Measurements from ENCODE around the gene GALNT18.

The GALNT18 gene

GRCh38 chr11:11309906-11310305 is 311.9 kb downstream of the GALNT18 start:
- Mint-ChIP-seq H3K4me3 (no peak overlapping the region), H3K27ac (ENCODE audit: low read depth) (no peak overlapping the region), H3K9me3 (no peaks in the 10 kb centered on the region), H3K27me3 (no peaks in the 10 kb centered on the region), H3K4me1 (no peaks in the 10 kb centered on the region), H3K36me3 (ENCODE audit: insufficient read depth) (no peaks in the 10 kb centered on the region)
- no peak for ATAC-seq (replicated peaks; ENCODE audit: extremely low read depth, poor library complexity, severe bottlenecking)
- DNase-seq (ENCODE audit: low spot score in 2 of 2) = no peak

GRCh38 chr11:11308249-11308648 is 313.6 kb downstream of the GALNT18 start:
- H3K36me3 Mint-ChIP-seq (ENCODE audit: insufficient read depth) = no peaks in the 10 kb centered on the region
- DNase-seq (ENCODE audit: low spot score in 2 of 2) = no peak
- no peaks in the 10 kb centered on the region for H3K9me3 Mint-ChIP-seq
- H3K4me1 Mint-ChIP-seq = no peaks in the 10 kb centered on the region
- no peak overlapping the region for H3K4me3 Mint-ChIP-seq
- no peak for ATAC-seq (replicated peaks; ENCODE audit: extremely low read depth, poor library complexity, severe bottlenecking)
- H3K27me3 Mint-ChIP-seq = no peaks in the 10 kb centered on the region
- no peak overlapping the region for H3K27ac Mint-ChIP-seq (ENCODE audit: low read depth)

GRCh38 chr11:11306855-11307254 is 314.9 kb downstream of the GALNT18 start:
- Mint-ChIP-seq H3K4me3 (no peak overlapping the region), H3K36me3 (ENCODE audit: insufficient read depth) (no peaks in the 10 kb centered on the region), H3K9me3 (no peaks in the 10 kb centered on the region), H3K27me3 (peaks cover 4% of the 10 kb centered on the region), H3K4me1 (no peaks in the 10 kb centered on the region), H3K27ac (ENCODE audit: low read depth) (no peak overlapping the region)
- DNase-seq (ENCODE audit: low spot score in 2 of 2) (no peak), ATAC-seq (replicated peaks; ENCODE audit: extremely low read depth, poor library complexity, severe bottlenecking) (no peak)

GRCh38 chr11:11304550-11304949 is 317.3 kb downstream of the GALNT18 start:
- no peaks in the 10 kb centered on the region for H3K4me1 Mint-ChIP-seq
- ATAC-seq (replicated peaks; ENCODE audit: extremely low read depth, poor library complexity, severe bottlenecking) (no peak), DNase-seq (ENCODE audit: low spot score in 2 of 2) (no peak)
- no peak overlapping the region for H3K27ac Mint-ChIP-seq (ENCODE audit: low read depth)
- H3K36me3 Mint-ChIP-seq (ENCODE audit: insufficient read depth) = no peaks in the 10 kb centered on the region
- peaks cover 26% of the 10 kb centered on the region for H3K27me3 Mint-ChIP-seq
- H3K4me3 Mint-ChIP-seq = no peak overlapping the region
- H3K9me3 Mint-ChIP-seq = no peaks in the 10 kb centered on the region

GRCh38 chr11:11302565-11302964 is 319.2 kb downstream of the GALNT18 start:
- DNase-seq (ENCODE audit: low spot score in 2 of 2) (no peak), ATAC-seq (replicated peaks; ENCODE audit: extremely low read depth, poor library complexity, severe bottlenecking) (no peak)
- peaks cover 33% of the 10 kb centered on the region for H3K27me3 Mint-ChIP-seq
- H3K9me3 Mint-ChIP-seq = no peaks in the 10 kb centered on the region
- no peaks in the 10 kb centered on the region for H3K4me1 Mint-ChIP-seq
- no peak overlapping the region for H3K4me3 Mint-ChIP-seq
- no peaks in the 10 kb centered on the region for H3K36me3 Mint-ChIP-seq (ENCODE audit: insufficient read depth)
- no peak overlapping the region for H3K27ac Mint-ChIP-seq (ENCODE audit: low read depth)

DNA sequence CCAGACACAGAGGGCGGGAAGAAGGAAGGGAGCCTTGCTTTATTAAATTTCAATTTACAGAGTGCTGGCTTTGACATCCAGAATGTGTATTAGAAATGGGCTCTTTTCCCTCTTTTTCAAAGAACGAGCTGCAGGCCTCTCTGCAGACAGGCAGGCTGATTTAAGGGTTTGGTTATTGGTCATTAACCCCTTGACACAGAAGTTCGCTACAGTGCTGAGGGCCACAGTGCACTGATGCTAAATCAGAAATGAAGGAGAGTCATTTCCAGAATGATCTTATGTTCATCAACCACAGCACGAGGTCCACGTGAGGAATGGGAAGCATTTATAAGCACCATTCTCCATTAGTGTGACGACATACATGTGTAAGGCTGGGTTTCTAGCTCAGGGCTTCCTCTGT is 320.6 kb downstream of the GALNT18 start:
- H3K9me3 Mint-ChIP-seq = no peaks in the 10 kb centered on the region
- peaks cover 34% of the 10 kb centered on the region for H3K27me3 Mint-ChIP-seq
- no peaks in the 10 kb centered on the region for H3K36me3 Mint-ChIP-seq (ENCODE audit: insufficient read depth)
- no peak for ATAC-seq (replicated peaks; ENCODE audit: extremely low read depth, poor library complexity, severe bottlenecking)
- no peak overlapping the region for H3K4me3 Mint-ChIP-seq
- DNase-seq (ENCODE audit: low spot score in 2 of 2) = no peak
- no peak overlapping the region for H3K27ac Mint-ChIP-seq (ENCODE audit: low read depth)
- H3K4me1 Mint-ChIP-seq = no peaks in the 10 kb centered on the region

DNA sequence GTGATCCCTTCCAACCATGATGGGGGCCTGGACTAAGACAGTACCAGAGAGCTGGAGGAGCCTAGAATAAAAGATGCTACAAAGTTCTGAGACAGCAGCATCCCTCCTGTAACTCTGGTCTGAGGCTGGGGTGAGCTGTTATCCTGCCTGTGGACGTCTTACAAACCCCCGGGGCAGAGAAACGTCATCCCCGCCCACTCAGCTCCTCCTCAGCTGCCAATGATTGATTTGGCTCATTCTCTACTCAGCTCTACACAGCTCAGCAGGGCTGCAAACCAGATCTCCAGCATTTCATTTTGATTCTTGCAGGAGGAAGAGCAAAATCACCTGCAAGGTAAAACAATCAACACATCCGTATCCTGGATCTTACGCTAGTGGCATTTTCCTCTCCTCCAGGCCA is 324.2 kb downstream of the GALNT18 start:
- H3K4me3 Mint-ChIP-seq = no peak overlapping the region
- no peak overlapping the region for H3K27ac Mint-ChIP-seq (ENCODE audit: low read depth)
- no peaks in the 10 kb centered on the region for H3K4me1 Mint-ChIP-seq
- H3K9me3 Mint-ChIP-seq = no peaks in the 10 kb centered on the region
- peaks cover 34% of the 10 kb centered on the region for H3K27me3 Mint-ChIP-seq
- DNase-seq (ENCODE audit: low spot score in 2 of 2) (no peak), ATAC-seq (replicated peaks; ENCODE audit: extremely low read depth, poor library complexity, severe bottlenecking) (no peak)
- no peaks in the 10 kb centered on the region for H3K36me3 Mint-ChIP-seq (ENCODE audit: insufficient read depth)

GRCh38 chr11:11296434-11296833 is 325.4 kb downstream of the GALNT18 start:
- Mint-ChIP-seq H3K9me3 (no peaks in the 10 kb centered on the region), H3K36me3 (ENCODE audit: insufficient read depth) (no peaks in the 10 kb centered on the region), H3K27me3 (peaks cover 36% of the 10 kb centered on the region), H3K4me1 (no peaks in the 10 kb centered on the region), H3K27ac (ENCODE audit: low read depth) (no peak overlapping the region), H3K4me3 (no peak overlapping the region)
- DNase-seq (ENCODE audit: low spot score in 2 of 2) (no peak), ATAC-seq (replicated peaks; ENCODE audit: extremely low read depth, poor library complexity, severe bottlenecking) (no peak)

GRCh38 chr11:11294551-11294855 is 327.3 kb downstream of the GALNT18 start:
- DNase-seq (ENCODE audit: low spot score in 2 of 2) (no peak), ATAC-seq (replicated peaks; ENCODE audit: extremely low read depth, poor library complexity, severe bottlenecking) (no peak)
- Mint-ChIP-seq H3K27me3 (peaks cover 33% of the 10 kb centered on the region), H3K4me3 (no peak overlapping the region), H3K36me3 (ENCODE audit: insufficient read depth) (no peaks in the 10 kb centered on the region), H3K4me1 (no peaks in the 10 kb centered on the region), H3K27ac (ENCODE audit: low read depth) (no peak overlapping the region), H3K9me3 (no peaks in the 10 kb centered on the region)

DNA sequence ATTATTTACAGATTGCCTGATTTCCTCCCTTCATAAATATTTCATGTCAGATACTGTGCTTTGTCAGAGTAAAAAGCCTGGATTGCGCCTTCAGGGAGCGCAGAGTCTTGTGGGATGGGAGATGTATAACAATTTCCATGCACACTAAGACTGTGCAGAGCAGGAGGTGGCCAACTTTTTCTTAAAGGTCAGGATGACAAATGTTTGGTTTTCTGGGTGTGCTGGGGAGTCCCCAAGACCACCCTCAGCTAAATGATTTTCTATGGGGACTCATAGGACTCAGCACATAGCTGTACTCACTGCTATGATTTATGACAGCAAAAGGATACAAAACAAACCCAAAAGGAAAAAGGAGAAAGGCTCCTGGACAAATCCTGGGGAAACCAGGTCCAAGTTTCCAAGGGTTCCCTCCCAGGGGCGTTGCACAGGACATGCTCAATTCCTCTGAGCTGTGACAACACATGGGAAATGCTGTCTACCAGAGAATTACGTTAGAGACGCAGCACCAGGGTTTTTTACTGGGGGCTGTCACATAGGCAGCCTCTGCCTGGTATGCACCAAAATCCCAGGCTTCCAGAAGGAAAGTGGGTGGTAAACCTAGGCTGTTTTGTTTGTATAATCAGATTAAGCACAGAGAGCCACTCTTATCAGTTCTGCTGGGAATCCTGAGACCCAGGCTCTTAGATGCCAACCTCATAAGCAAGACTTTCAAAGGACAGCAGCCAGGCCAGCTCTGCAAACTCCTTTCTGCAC is 327.8 kb downstream of the GALNT18 start:
- Mint-ChIP-seq H3K9me3 (no peaks in the 10 kb centered on the region), H3K36me3 (ENCODE audit: insufficient read depth) (no peaks in the 10 kb centered on the region), H3K4me1 (no peaks in the 10 kb centered on the region), H3K27me3 (peaks cover 35% of the 10 kb centered on the region), H3K27ac (ENCODE audit: low read depth) (no peak overlapping the region), H3K4me3 (no peak overlapping the region)
- no peak for ATAC-seq (replicated peaks; ENCODE audit: extremely low read depth, poor library complexity, severe bottlenecking)
- no peak for DNase-seq (ENCODE audit: low spot score in 2 of 2)

- no peaks in the 10 kb centered on the region for H3K9me3 Mint-ChIP-seq
- no peaks in the 10 kb centered on the region for H3K36me3 Mint-ChIP-seq (ENCODE audit: insufficient read depth)
- no peak for DNase-seq (ENCODE audit: low spot score in 2 of 2)
- H3K4me3 Mint-ChIP-seq = no peak overlapping the region
- ATAC-seq (replicated peaks; ENCODE audit: extremely low read depth, poor library complexity, severe bottlenecking) = no peak
- H3K27me3 Mint-ChIP-seq = peaks cover 39% of the 10 kb centered on the region
- H3K27ac Mint-ChIP-seq (ENCODE audit: low read depth) = no peak overlapping the region
- H3K4me1 Mint-ChIP-seq = no peaks in the 10 kb centered on the region
Measured at GRCh38 chr11:11292839-11293238, 329.0 kb downstream of the GALNT18 start.

DNA sequence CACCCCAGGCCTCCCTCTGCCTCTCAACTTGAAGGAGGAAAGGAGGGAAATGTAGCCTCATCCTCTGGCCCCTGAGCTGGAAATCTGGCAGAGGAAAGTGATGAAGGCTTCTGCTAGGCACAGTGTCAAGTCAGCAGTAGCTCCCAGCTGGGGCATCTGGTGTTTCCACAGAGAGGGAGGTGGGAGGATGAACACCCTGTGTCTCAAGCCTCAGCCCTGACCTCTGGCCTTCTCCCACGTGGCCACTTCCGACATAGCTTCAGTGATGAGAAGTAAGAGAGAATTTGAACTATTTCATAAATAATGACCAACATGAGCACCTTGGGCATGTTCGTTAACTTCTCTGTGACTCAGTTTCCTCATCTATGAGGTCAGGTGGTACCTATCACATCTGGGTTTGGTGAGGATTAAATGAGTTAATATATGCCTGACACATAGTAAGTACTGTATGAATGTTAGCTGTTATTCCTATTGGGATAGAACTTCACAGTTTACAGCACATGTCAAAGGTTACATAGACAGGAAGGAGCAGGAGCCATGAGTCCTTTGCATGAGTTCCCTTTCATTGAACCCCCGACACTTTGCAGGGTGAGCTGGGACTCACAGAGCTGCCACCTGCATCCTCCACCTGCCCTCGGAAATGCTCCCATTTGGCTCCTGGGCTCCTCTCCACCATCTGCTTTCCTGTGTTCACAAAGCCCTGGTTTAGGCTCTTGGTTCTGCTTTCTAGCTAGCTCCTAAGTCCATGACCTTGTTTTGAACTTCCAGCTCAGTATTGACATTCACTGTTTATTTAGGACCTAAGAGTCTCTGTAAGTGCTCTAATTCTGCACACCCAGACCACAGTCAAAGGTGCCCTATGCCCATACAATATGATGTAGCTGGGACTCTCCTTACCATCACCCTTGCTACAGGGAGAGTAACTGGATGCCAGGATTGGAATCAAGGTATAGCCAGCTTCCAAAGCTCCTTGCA is 330.5 kb downstream of the GALNT18 start:
- DNase-seq (ENCODE audit: low spot score in 2 of 2) = no peak
- no peaks in the 10 kb centered on the region for H3K4me1 Mint-ChIP-seq
- H3K9me3 Mint-ChIP-seq = no peaks in the 10 kb centered on the region
- H3K27me3 Mint-ChIP-seq = peaks cover 47% of the 10 kb centered on the region
- no peak overlapping the region for H3K27ac Mint-ChIP-seq (ENCODE audit: low read depth)
- H3K4me3 Mint-ChIP-seq = no peak overlapping the region
- no peak for ATAC-seq (replicated peaks; ENCODE audit: extremely low read depth, poor library complexity, severe bottlenecking)
- no peaks in the 10 kb centered on the region for H3K36me3 Mint-ChIP-seq (ENCODE audit: insufficient read depth)

DNA sequence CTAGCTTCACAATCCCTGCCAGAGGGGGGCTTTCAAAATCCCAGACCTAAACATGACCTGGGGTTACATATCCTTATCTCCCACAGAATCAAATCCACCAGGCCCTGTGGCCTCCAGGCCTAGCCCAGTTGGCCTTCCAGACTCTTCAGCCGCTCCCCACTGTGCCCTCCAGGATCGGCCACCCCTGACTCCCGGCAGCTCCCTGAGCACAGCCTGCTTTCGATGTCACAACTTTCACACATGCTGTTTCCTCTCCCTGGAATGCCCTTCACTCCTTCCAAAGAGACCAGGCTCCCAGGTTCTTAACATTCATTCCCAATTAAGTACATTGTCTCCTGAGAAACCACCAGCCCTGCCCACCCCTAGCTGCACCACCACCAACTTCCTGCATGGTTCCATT is 331.5 kb downstream of the GALNT18 start:
- H3K27me3 Mint-ChIP-seq = peaks cover 55% of the 10 kb centered on the region
- H3K9me3 Mint-ChIP-seq = no peaks in the 10 kb centered on the region
- H3K27ac Mint-ChIP-seq (ENCODE audit: low read depth) = no peak overlapping the region
- H3K4me3 Mint-ChIP-seq = no peak overlapping the region
- no peaks in the 10 kb centered on the region for H3K4me1 Mint-ChIP-seq
- ATAC-seq (replicated peaks; ENCODE audit: extremely low read depth, poor library complexity, severe bottlenecking) = no peak
- H3K36me3 Mint-ChIP-seq (ENCODE audit: insufficient read depth) = no peaks in the 10 kb centered on the region
- DNase-seq (ENCODE audit: low spot score in 2 of 2) = no peak

All from central memory CD8-positive, alpha-beta T cell (primary cell).